GM13977 (cell line): ENCODE measurements around the gene ZNF45.

ENCODE experiments used
- DNase-seq: peaks from one replicate; pipeline ENCODE4 v3.0.0; 2012; ENCODE audit warnings: low spot score
- in situ Hi-C: fragments of 300-500 bp; cut with MboI; formaldehyde crosslinking; loops from one replicate; pipeline ENCODE4 v1.12.0; 2022; ENCODE audit warnings: low sequenced_read_pairs, low pct_unique_long_range_greater_than_20kb, mixed read lengths, inconsistent platforms; ENCODE audit not compliant: unreplicated experiment
- TF ChIP-seq, protein P1 (sequence below): IDR thresholded peaks from 2 replicates; pipeline ENCODE4 v1.5.1; 2012; ENCODE audit warnings: mild to moderate bottlenecking, control low read depth; ENCODE audit not compliant: insufficient read depth; ENCODE audit errors: extremely low read depth, missing control alignments

The ZNF45 gene

DNA sequence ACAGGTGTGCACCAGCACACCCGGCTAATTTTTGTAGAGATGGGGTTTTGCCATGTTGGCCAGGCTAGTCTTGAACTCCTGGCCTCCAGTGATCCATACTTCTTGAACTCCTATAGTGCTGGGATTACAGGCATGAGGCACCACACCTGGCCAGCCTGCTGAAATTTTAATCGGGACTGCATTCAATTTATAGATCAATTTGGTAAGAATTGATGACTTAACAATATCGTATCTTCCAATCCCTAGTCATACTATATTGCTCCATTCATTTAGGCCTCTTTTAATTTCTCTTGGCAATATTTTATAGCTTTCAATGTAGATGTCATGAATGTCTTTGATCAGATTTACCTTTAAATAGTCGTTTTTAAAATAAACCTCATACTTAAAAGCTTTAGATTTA is 5.6 kb upstream of the ZNF45 start:
- in situ Hi-C loops: no loop called here
- no peak for DNase-seq
- TF ChIP-seq, protein P1, sequence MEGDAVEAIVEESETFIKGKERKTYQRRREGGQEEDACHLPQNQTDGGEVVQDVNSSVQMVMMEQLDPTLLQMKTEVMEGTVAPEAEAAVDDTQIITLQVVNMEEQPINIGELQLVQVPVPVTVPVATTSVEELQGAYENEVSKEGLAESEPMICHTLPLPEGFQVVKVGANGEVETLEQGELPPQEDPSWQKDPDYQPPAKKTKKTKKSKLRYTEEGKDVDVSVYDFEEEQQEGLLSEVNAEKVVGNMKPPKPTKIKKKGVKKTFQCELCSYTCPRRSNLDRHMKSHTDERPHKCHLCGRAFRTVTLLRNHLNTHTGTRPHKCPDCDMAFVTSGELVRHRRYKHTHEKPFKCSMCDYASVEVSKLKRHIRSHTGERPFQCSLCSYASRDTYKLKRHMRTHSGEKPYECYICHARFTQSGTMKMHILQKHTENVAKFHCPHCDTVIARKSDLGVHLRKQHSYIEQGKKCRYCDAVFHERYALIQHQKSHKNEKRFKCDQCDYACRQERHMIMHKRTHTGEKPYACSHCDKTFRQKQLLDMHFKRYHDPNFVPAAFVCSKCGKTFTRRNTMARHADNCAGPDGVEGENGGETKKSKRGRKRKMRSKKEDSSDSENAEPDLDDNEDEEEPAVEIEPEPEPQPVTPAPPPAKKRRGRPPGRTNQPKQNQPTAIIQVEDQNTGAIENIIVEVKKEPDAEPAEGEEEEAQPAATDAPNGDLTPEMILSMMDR: no peak

DNA sequence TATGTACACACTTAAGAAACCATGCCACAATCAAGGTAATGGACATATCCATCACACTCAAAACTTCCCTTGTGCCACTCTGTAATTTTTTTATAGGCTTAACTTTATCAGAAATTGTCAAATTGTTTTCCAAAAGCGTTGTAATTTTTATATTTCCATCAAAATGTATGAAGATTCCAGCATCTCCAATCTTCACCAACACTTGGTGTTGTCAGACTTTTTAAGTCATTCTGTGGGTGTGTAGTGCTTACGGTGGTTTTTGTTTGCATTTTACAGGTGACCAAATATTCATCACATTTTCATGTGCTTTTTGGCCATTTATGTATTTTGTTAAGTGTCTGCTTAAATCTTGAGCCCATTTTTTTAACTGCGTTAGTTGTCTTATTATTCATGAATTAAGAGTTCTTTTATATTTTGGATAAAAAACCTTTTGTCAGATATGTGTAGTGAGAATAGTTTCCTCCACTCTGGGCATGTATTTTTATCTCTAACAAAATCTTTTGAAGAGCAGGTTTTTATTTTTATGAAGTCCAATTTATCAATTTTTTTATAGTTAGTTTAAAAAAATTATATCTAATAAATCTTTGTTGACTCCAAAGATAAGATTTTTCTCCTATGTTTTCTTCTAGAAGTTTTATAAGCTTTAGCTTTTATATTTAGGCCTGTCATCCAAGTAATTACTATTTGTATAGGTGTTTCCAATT is 4.6 kb upstream of the ZNF45 start:
- TF ChIP-seq, protein P1: no peak
- DNase-seq: no peak
- in situ Hi-C loops: no loop called here

DNA sequence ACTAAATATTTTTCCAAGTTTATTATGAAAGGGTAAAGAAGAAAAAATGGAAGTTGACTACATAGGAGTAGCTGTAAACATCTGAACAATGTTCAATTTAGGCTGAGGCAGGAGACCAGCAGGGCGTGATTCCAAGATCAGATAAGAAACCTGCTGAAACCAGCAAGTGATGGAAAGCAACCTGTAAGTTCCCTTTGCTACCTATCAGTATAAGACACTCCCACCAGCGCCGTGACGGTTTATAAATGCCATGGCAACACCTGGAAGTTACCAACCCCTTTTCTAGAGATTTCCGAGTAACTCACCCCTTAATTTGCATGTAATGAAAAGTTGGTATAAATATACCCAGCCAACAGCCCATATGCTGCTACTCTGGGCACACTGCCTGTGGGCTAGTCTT is 1.1 kb upstream of the ZNF45 start:
- no peak for DNase-seq
- TF ChIP-seq, protein P1: no peak
- in situ Hi-C loops: no loop called here

DNA sequence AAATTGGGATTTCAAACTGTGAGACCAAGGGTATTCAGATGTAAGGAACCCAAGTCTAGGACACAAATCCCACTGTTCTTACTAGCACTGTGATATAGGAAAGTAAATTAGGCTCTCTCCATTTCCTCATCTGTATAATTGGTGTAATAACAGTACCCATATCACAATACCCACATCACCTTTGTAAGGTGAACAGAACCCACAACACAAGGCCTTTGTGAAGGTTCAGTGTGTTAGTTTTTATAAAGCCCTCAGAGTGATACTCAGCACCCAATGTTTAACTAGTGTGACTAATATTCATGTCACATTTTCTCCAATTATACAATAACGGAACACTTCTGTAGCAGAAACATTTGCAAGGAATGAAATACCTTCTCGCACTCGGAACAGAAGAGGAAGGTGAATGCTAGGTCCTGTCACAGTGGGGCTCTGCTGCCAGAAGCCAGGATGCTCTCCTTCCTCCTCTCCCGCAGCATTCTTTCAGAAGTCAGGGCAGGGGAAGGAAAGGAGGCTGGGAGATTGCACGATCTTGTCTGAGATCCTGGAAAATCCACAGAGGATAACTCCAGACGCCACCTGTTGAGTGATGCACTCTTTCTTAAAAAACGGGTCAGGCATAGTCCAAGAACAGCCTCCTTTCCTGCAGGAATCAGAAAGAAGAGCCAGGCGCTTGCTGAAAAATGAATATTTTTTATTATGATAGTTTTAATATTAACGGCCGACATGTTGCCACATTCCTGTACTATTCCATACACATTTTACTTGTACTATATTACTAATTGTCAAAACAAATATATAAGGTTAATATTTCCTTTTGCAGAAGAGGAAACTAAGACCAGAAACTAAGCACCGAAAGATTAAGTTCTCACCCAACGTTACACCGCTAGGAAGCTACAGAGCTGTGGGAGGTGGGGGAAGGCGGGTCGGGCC is 762 bp downstream of the ZNF45 start:
- in situ Hi-C loops: no loop called here
- DNase-seq: no peak

DNA sequence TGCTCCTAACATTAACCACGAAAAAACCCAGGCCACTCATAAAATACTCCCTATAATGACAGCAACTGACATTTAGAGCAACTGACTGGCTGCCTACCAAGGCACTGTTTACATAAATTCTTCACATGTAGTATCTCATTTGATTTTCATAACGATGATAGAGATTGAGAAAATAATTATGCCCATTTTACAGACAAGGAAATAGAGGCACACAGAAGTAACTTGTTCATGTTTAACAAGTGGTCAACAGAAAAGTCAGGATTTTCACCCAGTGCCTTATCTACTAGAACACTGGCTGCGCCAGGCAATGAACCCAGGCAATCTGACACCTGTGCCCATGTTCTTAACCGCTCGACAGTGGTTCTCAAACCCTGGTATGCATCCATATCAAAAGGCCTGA is 6.3 kb downstream of the ZNF45 start:
- DNase-seq: no peak
- TF ChIP-seq, protein P1: no peak
- in situ Hi-C loops: no loop called here

More for the DNA sequence above, 762 bp downstream of the ZNF45 start:
- TF ChIP-seq, protein P1: no peak

DNA sequence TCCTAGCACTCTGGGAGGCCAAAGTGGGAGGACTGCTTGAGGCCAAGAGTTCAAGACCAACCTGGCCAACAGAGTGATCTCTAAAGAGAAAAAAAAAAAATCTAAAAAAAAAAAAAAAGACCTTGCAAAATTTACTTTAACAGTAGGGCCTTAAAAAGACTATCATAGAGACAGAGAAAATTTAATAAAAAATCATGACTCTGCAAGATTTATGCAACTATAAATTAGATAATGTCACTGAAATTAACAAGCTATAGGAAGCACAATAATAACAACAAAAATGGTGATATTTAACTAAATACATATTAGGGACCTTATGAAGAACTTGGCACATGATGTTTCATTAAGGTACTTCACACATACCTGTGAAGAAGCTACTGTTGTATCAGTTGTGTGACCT is 11.2 kb downstream of the ZNF45 start:
- in situ Hi-C loops: no loop called here

More for the DNA sequence above, 11.2 kb downstream of the ZNF45 start:
- TF ChIP-seq, protein P1: no peak
- no peak for DNase-seq
